Left ventricle myocardium inferior (tissue), 1 donor: ENCODE data around the gene ISLR. TPM values are rescaled to one million over a fixed set of nuclear protein-coding genes. Genes with fewer than 3 reads are reported as not detected.
A peak's percentile ranks its signal among the peaks of the same experiment; 100 is the strongest.

Experiments
- DNase-seq: peaks from one replicate; pipeline ENCODE4 v3.0.0-alpha.2; 2020
- H3K27ac ChIP-seq: fragments of 200-600 bp; replicated peaks from 2 replicates; pipeline ENCODE4 v1.8.0; 2021
- H3K27me3 ChIP-seq: fragments of 200-600 bp; 2 replicates; pipeline ENCODE4 v1.8.0; 2021; ENCODE audit warnings: low read depth
- H3K36me3 ChIP-seq: fragments of 200-600 bp; 2 replicates; pipeline ENCODE4 v1.8.0; 2021
- H3K4me1 ChIP-seq: fragments of 200-600 bp; 2 replicates; pipeline ENCODE4 v1.8.0; 2021
- H3K4me3 ChIP-seq: fragments of 200-600 bp; 2 replicates; pipeline ENCODE4 v1.8.0; 2021; ENCODE audit warnings: mild to moderate bottlenecking, moderate library complexity
- H3K9me3 ChIP-seq: fragments of 200-600 bp; replicated peaks from 2 replicates; pipeline ENCODE4 v1.8.0; 2021
- CTCF ChIP-seq: fragments of 200-600 bp; IDR thresholded peaks from 2 replicates; pipeline ENCODE4 v1.8.0; 2021; ENCODE audit warnings: antibody characterized with exemption, mild to moderate bottlenecking, borderline replicate concordance
- intact Hi-C: fragments of 100-400 bp; cut with micrococcal nuclease; formaldehyde crosslinking; loops from one replicate; pipeline ENCODE4 v1.11.0; 2022
- total RNA-seq: library from RNA; stranded (reverse); fragmentation: NEBNext Ultra II Directional; extraction: Animal tissue kit (Norgen Biotek cat#: 25700); gene quantifications from one replicate; pipeline ENCODE4 v1.2.1, GENCODE V29; 2021
- donor health status: DM: no; HTN: yes; CAD: no; lungs with severe emphysema.

ISLR gene
- total RNA-seq, 1 donor from 2014 or later, result 12.7 TPM

- Histone ChIP-seq H3K36me3 (no peaks in the 10 kb centered on the region), H3K27ac (no peak overlapping the region), H3K4me3 (no peak overlapping the region), H3K9me3 (no peaks in the 10 kb centered on the region), H3K4me1 (peaks cover 38% of the 10 kb centered on the region), H3K27me3 (no peaks in the 10 kb centered on the region)
- DNase-seq, result peak; percentile 53
- TF ChIP-seq CTCF, result no peak
- intact Hi-C loops, result no loop called here
Observed at GRCh38 chr15:74196175-74196574, 22.7 kb downstream of the ISLR start.

- DNase-seq, result no peak
- Histone ChIP-seq H3K4me3 (no peak overlapping the region), H3K9me3 (no peaks in the 10 kb centered on the region), H3K27me3 (no peaks in the 10 kb centered on the region), H3K27ac (no peak overlapping the region), H3K4me1 (peaks cover 33% of the 10 kb centered on the region), H3K36me3 (no peaks in the 10 kb centered on the region)
- intact Hi-C loops, result no loop called here
- TF ChIP-seq CTCF, result no peak
Observed at GRCh38 chr15:74197176-74197965, 23.9 kb downstream of the ISLR start.

DNA sequence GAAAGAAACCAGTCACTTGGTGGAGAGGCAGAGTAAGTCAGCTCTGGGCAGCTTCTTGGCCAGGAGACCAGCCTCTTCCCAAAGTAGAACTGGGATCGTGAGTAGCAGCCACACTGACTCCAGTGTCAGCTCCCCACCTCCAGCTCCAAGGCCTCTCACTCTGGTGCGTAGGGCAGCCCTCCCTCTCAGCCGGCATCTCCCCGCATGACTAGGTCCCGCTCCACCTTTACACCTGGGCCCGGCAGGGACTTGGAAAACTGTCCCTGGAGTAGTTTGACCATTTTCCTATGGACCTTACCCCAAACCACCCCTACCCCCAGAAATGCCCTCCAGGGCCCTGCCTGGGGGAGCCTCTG is 25.8 kb downstream of the ISLR start:
- Histone ChIP-seq H3K4me3 (no peak overlapping the region), H3K4me1 (peaks cover 33% of the 10 kb centered on the region), H3K36me3 (no peaks in the 10 kb centered on the region), H3K9me3 (no peaks in the 10 kb centered on the region), H3K27ac (no peak overlapping the region), H3K27me3 (no peaks in the 10 kb centered on the region)
- DNase-seq, result no peak
- no peak for TF ChIP-seq CTCF
- intact Hi-C loops, result no loop called here

DNA sequence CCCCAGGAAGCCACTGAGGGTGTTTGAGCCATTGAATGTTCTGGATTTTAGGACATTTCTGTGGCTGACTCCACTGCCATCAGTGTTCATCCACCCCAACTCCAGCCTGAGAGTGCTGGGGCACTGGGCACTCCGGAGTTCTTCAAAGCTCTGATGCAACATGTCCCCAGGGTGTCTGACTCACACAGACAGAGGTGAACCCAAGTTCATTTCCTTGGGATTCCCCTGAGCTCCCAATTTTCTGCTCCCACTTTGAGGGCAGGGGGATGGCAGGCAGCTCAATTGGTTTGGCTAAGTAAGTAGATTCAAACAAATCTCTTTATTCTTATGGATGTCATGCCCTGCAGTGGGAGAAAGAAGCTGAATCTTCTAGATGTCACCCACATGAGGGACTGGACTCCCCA is 26.9 kb downstream of the ISLR start:
- H3K9me3 ChIP-seq, result no peaks in the 10 kb centered on the region
- no peaks in the 10 kb centered on the region for H3K27me3 ChIP-seq
- no peak for DNase-seq
- H3K4me1 ChIP-seq, result peaks cover 39% of the 10 kb centered on the region
- no peak overlapping the region for H3K27ac ChIP-seq
- TF ChIP-seq CTCF, result no peak
- H3K36me3 ChIP-seq, result no peaks in the 10 kb centered on the region
- no peak overlapping the region for H3K4me3 ChIP-seq
- intact Hi-C loops, result no loop called here

DNA sequence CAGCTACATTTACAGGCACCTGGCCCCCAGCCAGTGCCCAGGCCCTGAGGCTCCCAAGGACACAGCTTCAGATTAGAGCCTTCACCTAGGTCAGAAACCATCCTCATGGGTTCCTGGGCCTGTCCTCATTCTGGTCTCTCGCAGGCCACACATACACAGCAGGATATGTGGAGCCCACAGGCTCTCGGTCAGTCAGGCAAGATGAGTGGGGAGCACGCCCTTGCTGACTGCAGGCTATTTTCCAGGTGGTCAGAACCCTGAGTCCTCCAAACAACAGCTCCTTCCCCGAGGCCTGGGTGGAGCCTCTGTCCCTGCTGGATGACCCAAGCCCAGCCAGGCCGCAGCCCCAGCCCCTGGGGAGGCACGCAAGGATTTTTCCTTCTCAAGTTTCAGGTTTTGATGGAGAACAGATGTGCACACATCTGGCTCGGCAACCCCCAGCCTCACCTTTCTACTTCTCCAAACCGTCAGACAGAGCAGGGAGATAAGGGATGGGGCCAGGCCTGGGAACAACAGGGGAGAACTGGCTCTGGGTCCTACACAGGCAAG is 27.4 kb downstream of the ISLR start:
- H3K4me3 ChIP-seq, result no peak overlapping the region
- no peaks in the 10 kb centered on the region for H3K27me3 ChIP-seq
- no peak overlapping the region for H3K27ac ChIP-seq
- H3K4me1 ChIP-seq, result peaks cover 39% of the 10 kb centered on the region
- no peak for TF ChIP-seq CTCF
- H3K36me3 ChIP-seq, result no peaks in the 10 kb centered on the region
- DNase-seq, result no peak
- H3K9me3 ChIP-seq, result no peaks in the 10 kb centered on the region
- intact Hi-C loops, result no loop called here
